RWPE2 (cell line): ENCODE data around the gene MYO1E.

Experiments used
- ATAC-seq: fragments of 200-7000 bp; cut with Tn5 transposase; 3 replicates; pipeline ENCODE4 v1.9.1; 2021; ENCODE audit warnings: low read depth
- DNase-seq: peaks from one replicate; pipeline ENCODE4 v3.0.0-alpha.2; 2020; ENCODE audit warnings: low spot score
- H3K27ac ChIP-seq: fragments of 450-650 bp; 2 replicates; pipeline ENCODE4 v1.5.1; 2017; ENCODE audit warnings: mild to moderate bottlenecking; ENCODE audit not compliant: poor library complexity, severe bottlenecking
- H3K27me3 ChIP-seq: fragments of 250-450 bp; sonication (Bioruptor Pico); 2 replicates; pipeline ENCODE4 v1.5.1; 2021; ENCODE audit warnings: mild to moderate bottlenecking, moderate library complexity; ENCODE audit not compliant: insufficient read depth, poor library complexity, severe bottlenecking
- H3K36me3 ChIP-seq: fragments of 250-450 bp; sonication (Bioruptor Pico); 2 replicates; pipeline ENCODE4 v1.5.1; 2020; ENCODE audit warnings: low read depth, mild to moderate bottlenecking, moderate library complexity
- H3K4me1 ChIP-seq: fragments of 250-450 bp; sonication (Bioruptor Pico); 2 replicates; pipeline ENCODE4 v1.5.1; 2021; ENCODE audit warnings: mild to moderate bottlenecking, moderate library complexity; ENCODE audit not compliant: insufficient read depth, poor library complexity, severe bottlenecking
- H3K4me3 ChIP-seq: fragments of 250-450 bp; sonication (Bioruptor Pico); 2 replicates; pipeline ENCODE4 v1.5.1; 2021; ENCODE audit warnings: mild to moderate bottlenecking, moderate library complexity; ENCODE audit not compliant: severe bottlenecking
- H3K9me3 ChIP-seq: fragments of 250-450 bp; sonication (Bioruptor Pico); 2 replicates; pipeline ENCODE4 v1.5.1; 2021; ENCODE audit warnings: mild to moderate bottlenecking, moderate library complexity; ENCODE audit not compliant: severe bottlenecking
- CTCF ChIP-seq: fragments of 450-650 bp; IDR thresholded peaks from one replicate; pipeline ENCODE4 v1.5.1; 2017; ENCODE audit warnings: mild to moderate bottlenecking, moderate library complexity; ENCODE audit not compliant: poor library complexity, severe bottlenecking

MYO1E gene

GRCh38 chr15:59304807-59305206 lies 67.9 kb downstream of the MYO1E start:
- peak; percentile 38 for DNase-seq
- H3K27ac ChIP-seq = peak overlapping the region; percentile 98
- ATAC-seq = no peak
- peaks cover 66% of the 10 kb centered on the region for H3K4me1 ChIP-seq
- H3K36me3 ChIP-seq = 0 out of 2 replicates have a peak, but pooled peaks cover 3% of the 10 kb centered on the region
- H3K9me3 ChIP-seq = no peaks in the 10 kb centered on the region
- no peak overlapping the region for H3K4me3 ChIP-seq
- H3K27me3 ChIP-seq = no peaks in the 10 kb centered on the region
- no peak for TF ChIP-seq CTCF

- no peak for ATAC-seq
- H3K4me1 ChIP-seq = peaks cover 72% of the 10 kb centered on the region
Measured at GRCh38 chr15:59304034-59304795, 68.5 kb downstream of the MYO1E start.

GRCh38 chr15:59303633-59304032 lies 69.0 kb downstream of the MYO1E start:
- Histone ChIP-seq H3K27me3 (no peaks in the 10 kb centered on the region), H3K36me3 (peaks cover 3% of the 10 kb centered on the region; the same call in 1 of the 2 replicates), H3K4me3 (no peak overlapping the region), H3K9me3 (no peaks in the 10 kb centered on the region), H3K4me1 (peaks cover 77% of the 10 kb centered on the region), H3K27ac (peak overlapping the region; percentile 98)
- DNase-seq (peak; percentile 23), ATAC-seq (no peak)
- TF ChIP-seq CTCF = no peak

More at GRCh38 chr15:59304034-59304795, 68.5 kb downstream of the MYO1E start:
- DNase-seq = peak; percentile 64
- no peak for TF ChIP-seq CTCF
- Histone ChIP-seq H3K36me3 (peaks cover 3% of the 10 kb centered on the region; the same call in 1 of the 2 replicates), H3K27me3 (no peaks in the 10 kb centered on the region), H3K27ac (peak overlapping the region; percentile 98), H3K9me3 (no peaks in the 10 kb centered on the region), H3K4me3 (no peak overlapping the region)

GRCh38 chr15:59303136-59303535 lies 69.5 kb downstream of the MYO1E start:
- Histone ChIP-seq H3K36me3 (peaks cover 3% of the 10 kb centered on the region; the same call in 1 of the 2 replicates), H3K27ac (peak overlapping the region; percentile 98), H3K27me3 (no peaks in the 10 kb centered on the region), H3K4me1 (peaks cover 82% of the 10 kb centered on the region), H3K4me3 (no peak overlapping the region), H3K9me3 (no peaks in the 10 kb centered on the region)
- no peak for TF ChIP-seq CTCF
- DNase-seq = peak; percentile 22
- ATAC-seq = no peak

GRCh38 chr15:59301527-59301926 lies 71.1 kb downstream of the MYO1E start:
- Histone ChIP-seq H3K4me1 (peaks cover 80% of the 10 kb centered on the region), H3K9me3 (no peaks in the 10 kb centered on the region), H3K27me3 (no peaks in the 10 kb centered on the region), H3K36me3 (peaks cover 3% of the 10 kb centered on the region; the same call in 1 of the 2 replicates), H3K27ac (peak overlapping the region; percentile 98), H3K4me3 (no peak overlapping the region)
- no peak for TF ChIP-seq CTCF
- DNase-seq (no peak), ATAC-seq (no peak)
